Measurements from ENCODE around the gene OR8B4.
"Not testable (repeated sequence)": the region's sequence is repeated elsewhere in the genome, so short reads cannot be mapped to it uniquely, and the experiment has no call there.

OR8B4 gene

GRCh38 chr11:124424384-124424921 is at the start of gene OR8B4:
TSS of gene OR8B4 (minus strand) at chr11:124424871. CDS start at chr11:124424871, 0 bp downstream.
- DNase-seq (ENCODE audit: low read depth in 3 of 3): no peak

GRCh38 chr11:124474079-124474478 is 49.4 kb upstream of the OR8B4 start:
- DNase-seq (ENCODE audit: low read depth in 3 of 3): no peak

- DNase-seq (ENCODE audit: low read depth in 3 of 3): no peak
These were observed 48.8 kb upstream of the OR8B4 start for GRCh38 chr11:124473476-124473875.

GRCh38 chr11:124470561-124471227 is 46.0 kb upstream of the OR8B4 start:
- DNase-seq (ENCODE audit: low read depth in 3 of 3): no peak

- DNase-seq (ENCODE audit: low read depth in 3 of 3): no peak
These were observed 42.8 kb upstream of the OR8B4 start for GRCh38 chr11:124467381-124467927.

GRCh38 chr11:124465368-124465767 is 40.7 kb upstream of the OR8B4 start:
- no peak for DNase-seq (ENCODE audit: low read depth in 3 of 3)

GRCh38 chr11:124463990-124464389 is 39.3 kb upstream of the OR8B4 start:
- no peak for DNase-seq (ENCODE audit: low read depth in 3 of 3)

- DNase-seq (ENCODE audit: low read depth in 3 of 3): no peak
These were observed 38.7 kb upstream of the OR8B4 start for GRCh38 chr11:124463324-124463723.

GRCh38 chr11:124460459-124460858 is 35.8 kb upstream of the OR8B4 start:
- no peak for DNase-seq (ENCODE audit: low read depth in 3 of 3)

- DNase-seq (ENCODE audit: low read depth in 3 of 3): not testable (repeated sequence)
These were observed 34.7 kb upstream of the OR8B4 start for GRCh38 chr11:124459379-124459778.

- no peak for DNase-seq (ENCODE audit: low read depth in 3 of 3)
These were observed 29.9 kb upstream of the OR8B4 start for GRCh38 chr11:124454552-124454951.

- DNase-seq (ENCODE audit: low read depth in 3 of 3): no peak
These were observed 22.2 kb upstream of the OR8B4 start for GRCh38 chr11:124446916-124447315.

- DNase-seq (ENCODE audit: low read depth in 3 of 3): no peak
These were observed 21.0 kb upstream of the OR8B4 start, which contains the start of gene OR8B8 for GRCh38 chr11:124445646-124446150. TSS of gene OR8B8 (minus strand) at chr11:124445696. CDS start at chr11:124441085, 4,611 bp downstream.

GRCh38 chr11:124442847-124443246 is 18.2 kb upstream of the OR8B4 start:
- no peak for DNase-seq (ENCODE audit: low read depth in 3 of 3)

GRCh38 chr11:124442442-124442841 is 17.8 kb upstream of the OR8B4 start:
- DNase-seq (ENCODE audit: low read depth in 3 of 3): no peak

- no peak for DNase-seq (ENCODE audit: low read depth in 3 of 3)
These were observed 16.8 kb upstream of the OR8B4 start for GRCh38 chr11:124441519-124441918.

- no peak for DNase-seq (ENCODE audit: low read depth in 3 of 3)
These were observed 16.4 kb upstream of the OR8B4 start for GRCh38 chr11:124441081-124441480.

GRCh38 chr11:124440608-124441007 is 15.9 kb upstream of the OR8B4 start:
- no peak for DNase-seq (ENCODE audit: low read depth in 3 of 3)

GRCh38 chr11:124434699-124435098 is 10.0 kb upstream of the OR8B4 start:
- no peak for DNase-seq (ENCODE audit: low read depth in 3 of 3)

- DNase-seq (ENCODE audit: low read depth in 3 of 3): no peak
These were observed 4.9 kb upstream of the OR8B4 start for GRCh38 chr11:124429599-124429998.

GRCh38 chr11:124421043-124421442 is 3.6 kb downstream of the OR8B4 start:
- no peak for DNase-seq (ENCODE audit: low read depth in 3 of 3)

- no peak for DNase-seq (ENCODE audit: low read depth in 3 of 3)
These were observed 9.2 kb downstream of the OR8B4 start for GRCh38 chr11:124415356-124415923.

GRCh38 chr11:124409906-124410305 is 14.8 kb downstream of the OR8B4 start:
- DNase-seq (ENCODE audit: low read depth in 3 of 3): no peak

Data from stimulated activated CD4-positive, alpha-beta T cell treated with anti-CD3 and anti-CD28 coated beads, TNF-alpha, amount 100 ng/mL, for 24 hours (primary cell).